HG03045 (cell line): Measurements from ENCODE around the gene GLTPD2.

Experiments
- ATAC-seq: cut with Tn5 transposase; IDR thresholded peaks from one replicate; pipeline ENCODE4 v1.9.1; 2021; ENCODE audit warnings: mild to moderate bottlenecking, moderate library complexity; ENCODE audit not compliant: unreplicated experiment

GLTPD2 gene

DNA sequence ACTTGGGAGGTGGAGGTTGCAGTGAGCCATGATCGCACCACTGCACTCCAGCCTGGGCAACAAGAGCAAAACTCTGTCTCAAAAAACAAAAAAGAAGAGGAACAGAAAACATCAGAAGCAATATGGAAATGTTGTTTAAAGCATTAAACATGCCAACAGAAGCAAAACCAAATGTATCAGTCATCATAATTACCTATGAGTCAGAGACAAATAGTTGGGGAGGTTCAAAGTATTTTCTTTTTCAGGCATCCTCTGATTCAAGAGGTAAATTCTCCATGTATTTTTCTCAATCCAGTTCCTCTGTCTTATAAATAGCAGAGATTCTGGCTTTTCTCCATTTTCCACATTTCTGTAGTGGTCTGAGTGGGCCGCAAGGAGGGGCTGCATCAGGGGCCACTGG, 19.1 kb upstream of the GLTPD2 start:
- no peak for ATAC-seq

DNA sequence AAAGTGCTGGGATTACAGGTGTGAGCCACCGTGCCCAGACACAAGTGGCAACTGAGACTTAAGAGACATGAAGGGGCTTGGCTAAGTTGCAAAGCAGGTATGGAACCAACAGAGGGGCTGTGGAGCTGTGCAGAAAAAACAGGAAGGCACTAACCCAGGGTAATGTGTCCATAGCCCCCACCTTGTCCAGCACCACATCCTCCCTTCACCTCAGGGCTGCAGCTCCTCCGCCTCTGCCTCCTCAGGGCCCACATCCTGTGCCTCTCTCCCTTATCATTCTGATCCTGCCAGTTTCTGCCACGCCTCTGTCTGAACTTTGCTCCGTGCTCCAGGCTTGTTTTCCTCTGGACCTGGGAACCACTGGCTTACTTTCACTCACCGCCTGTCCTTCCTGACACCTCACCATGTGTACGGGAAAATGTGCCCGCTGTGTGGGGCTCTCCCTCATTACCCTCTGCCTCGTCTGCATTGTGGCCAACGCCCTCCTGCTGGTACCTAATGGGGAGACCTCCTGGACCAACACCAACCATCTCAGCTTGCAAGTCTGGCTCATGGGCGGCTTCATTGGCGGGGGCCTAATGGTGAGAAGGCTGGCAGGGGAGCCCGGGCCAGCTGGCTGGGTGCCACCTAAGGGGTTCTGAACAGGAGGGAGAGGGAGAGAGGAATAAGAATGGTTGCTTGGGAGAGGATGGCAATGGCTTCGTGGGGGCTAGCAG, 17.1 kb upstream of the GLTPD2 start, which contains the start of gene TM4SF5:
Gene TM4SF5, plus strand, starts transcription at position 368 of the 716 bp plus-strand sequence. Its CDS starts 37 bp downstream, at position 405.
- ATAC-seq: no peak

DNA sequence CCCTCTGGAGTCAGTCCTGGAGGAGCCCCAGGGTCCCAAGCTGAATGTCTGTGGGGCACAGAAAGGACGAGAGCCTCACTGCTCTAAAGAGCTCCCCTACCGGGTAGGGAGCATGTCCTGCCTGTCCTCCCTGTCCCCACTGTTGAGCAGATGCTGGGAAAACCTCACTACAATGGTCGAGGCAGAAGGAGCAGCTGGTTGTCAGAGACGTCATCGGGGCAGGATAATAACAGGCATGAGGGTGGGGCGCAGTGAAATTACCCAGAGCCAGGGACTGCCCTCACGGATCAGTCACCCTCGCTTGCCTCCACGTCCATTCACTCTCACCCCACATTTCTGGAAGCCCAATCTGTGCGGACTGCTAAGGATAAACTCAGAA, 16.5 kb upstream of the GLTPD2 start:
- ATAC-seq: no peak

DNA sequence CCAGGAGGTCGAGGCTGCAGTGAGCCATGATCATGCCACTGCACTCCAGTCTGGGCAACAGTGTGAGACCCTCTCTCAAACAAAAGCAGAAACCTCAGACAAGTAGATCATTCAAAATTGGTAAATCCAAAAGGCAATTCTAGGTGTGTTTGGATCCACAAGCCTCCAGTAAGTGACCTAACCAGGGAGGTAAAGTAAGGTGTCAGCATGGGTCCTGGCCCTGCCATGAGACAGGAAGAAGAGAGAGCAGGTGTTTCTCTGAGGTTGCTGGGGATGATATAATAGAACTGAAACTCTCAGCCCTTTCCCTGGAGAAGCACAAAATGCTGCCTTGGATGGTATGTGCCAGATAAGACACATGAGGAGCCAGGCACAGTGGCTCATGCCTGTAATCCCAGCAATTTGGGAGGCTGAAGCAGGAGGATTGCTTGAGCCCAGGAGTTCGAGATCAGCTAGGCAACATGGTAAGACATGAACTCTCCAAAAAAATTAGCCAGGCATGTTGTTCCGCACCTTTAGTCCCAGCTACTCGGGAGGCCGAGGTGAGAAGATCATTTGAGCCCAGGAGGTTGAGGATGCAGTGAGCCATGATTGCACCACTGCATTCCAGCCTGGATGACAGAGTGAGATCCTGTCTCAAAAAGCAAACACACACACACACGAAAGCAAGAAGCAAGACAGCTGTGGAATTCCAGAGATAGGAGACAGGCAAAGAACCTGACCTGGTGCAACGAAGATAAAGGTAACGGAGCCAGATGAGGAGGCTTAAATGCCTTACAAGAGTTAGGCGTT, 10.6 kb upstream of the GLTPD2 start:
- no peak for ATAC-seq

DNA sequence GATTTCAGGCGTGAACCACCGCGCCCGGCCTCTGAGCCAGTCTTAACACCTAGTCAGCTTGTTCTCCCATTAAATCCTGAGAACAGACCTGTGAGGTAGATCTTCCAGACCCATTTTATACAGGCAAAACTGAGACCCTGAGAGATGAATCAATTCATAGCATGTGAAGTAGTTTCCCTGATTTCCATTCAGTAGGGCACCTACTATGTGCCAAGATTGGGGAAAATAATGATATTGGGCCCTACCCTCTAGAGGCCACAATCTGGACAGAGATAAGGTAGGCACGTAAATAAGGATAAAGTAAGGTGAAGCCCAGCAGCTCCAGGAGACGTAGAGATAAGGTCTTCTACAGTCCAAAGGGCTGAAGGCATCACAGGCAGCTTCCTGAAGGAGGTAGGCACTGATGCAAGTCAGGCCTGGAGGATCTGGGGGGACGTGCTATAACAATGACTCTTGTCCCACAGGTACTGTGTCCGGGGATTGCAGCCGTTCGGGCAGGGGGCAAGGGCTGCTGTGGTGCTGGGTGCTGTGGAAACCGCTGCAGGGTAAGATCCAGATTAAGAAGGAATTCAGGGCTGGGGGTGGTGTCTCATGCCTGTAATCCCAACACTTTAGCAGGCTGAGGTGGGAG, 8.3 kb upstream of the GLTPD2 start:
- ATAC-seq: no peak

DNA sequence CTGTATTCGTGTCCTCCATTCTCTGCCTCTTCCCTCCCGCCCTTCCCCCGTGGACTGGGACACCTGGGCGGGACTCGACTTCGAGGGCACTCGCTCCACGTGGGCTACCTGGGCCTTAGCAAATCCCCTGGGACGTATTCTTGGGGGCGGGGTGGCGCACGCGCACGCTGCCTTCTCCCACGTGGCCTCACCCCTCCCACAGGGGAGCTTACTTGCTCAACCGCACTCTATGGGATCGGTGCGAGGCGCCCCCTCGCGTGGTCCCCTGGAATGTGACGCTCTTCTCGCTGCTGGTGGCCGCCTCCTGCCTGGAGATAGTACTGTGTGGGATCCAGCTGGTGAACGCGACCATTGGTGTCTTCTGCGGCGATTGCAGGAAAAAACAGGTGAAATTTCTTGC, 6.1 kb upstream of the GLTPD2 start:
- no peak for ATAC-seq

DNA sequence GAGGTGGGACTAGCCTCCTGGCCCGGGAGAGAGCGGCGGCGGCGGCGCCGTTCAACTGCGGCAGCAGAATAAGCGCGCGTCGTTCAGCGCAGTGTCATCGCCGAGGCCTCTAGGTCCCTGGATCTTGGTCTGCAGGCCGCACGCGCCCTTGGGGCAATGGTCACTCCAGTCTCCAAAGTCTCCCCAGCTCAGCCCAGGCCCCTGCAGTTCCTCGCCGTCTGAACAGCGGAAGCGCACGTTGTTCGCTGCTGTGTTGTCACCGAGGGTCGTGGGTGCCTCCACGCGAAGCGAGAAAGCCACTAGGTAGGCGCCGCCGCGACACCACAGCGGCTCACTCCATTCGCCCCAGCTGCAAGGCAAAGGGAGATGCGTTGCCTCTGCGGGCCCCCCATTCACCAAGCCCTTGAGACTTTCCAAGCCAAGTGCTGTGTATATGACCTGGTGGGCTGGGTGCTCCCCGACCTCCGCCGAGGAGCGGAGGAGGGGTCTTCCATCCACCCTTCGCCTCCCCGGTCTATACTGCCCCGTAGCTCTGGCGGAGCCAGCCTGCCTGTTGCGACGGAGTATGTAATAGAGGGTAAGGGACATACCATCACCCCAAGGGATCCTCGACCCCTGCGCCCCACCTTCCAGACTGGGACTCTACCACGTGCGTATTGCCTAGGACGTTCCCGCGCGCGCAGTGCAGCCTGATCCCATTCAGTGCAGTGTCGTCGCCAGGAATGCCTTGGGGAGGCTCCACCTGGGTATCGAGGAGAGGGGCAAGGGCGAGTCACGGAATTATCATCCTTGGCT, 3.3 kb upstream of the GLTPD2 start:
- no peak for ATAC-seq

DNA sequence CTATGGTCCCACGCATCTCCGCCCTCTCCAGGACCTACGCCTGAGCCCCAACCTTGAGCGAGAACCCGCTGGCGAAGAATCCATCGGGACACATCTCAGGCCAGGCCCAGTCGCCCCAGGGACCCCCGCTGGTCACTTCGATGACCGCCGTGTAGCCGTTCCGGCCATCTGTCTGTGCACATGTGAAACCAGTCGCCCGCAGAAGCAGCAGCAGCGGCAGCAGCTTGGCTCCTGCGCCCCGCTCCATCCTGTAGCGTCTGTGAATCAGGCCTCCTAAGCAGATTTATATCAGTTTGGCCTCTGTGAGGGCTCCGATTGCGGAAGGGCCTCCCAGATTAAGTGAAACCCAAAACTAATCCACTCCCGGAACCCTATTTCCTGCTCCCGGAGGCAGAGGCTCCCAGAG, 2.7 kb upstream of the GLTPD2 start, which contains the start of gene VMO1:
Gene VMO1, minus strand, starts transcription at position 259 of the 406 bp plus-strand sequence. Its CDS starts 12 bp downstream, at position 247.
- no peak for ATAC-seq

DNA sequence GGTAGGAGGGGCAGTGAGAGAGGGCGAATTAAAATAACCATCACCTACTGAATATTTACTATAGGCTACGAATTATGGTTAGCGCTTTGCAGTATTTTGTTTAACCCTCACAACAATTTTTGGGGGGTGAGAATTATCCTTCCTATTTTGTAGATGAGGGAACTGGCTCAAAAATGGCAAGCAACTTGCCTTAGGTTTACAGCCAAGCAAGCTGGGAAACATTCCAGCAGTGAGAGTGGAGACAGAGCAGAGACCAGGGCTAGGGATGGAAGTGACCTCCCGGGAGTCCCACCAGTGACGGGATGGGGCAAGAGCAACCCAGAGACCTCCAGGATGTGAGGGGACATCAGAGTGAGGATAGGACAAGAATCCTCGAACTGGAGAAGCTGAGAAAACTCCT, 2.2 kb upstream of the GLTPD2 start:
- no peak for ATAC-seq

DNA sequence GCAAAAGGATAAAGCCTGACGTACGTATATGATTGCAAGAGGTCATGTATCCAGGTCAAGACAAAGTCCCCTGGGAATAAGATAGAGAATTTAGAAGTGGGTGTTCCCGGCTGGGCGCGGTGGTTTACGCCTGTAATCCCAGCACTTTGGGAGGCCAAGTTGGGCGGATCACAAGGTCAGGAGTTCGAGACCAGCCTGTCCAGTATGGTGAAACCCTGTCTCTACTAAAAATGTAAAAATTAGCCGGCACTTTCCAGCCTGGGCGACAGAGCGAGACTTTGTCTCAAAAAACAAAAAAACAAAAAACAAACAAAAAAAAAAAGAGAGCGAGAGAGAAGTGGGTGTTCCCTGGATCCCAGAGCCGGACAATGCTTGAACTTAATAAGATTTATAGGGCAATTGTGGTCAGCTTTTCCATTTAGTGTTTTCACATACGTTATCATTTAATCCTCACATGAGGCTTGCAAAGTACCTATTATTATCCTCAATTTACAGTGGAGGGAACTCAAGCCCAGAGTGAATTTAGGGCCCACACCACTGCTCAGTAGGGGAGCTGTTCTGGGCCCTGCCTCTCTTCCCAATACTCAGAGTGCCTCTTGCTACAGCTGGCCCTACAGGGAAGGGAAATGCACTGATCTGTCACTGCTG, 481 bp upstream of the GLTPD2 start:
- no peak for ATAC-seq

DNA sequence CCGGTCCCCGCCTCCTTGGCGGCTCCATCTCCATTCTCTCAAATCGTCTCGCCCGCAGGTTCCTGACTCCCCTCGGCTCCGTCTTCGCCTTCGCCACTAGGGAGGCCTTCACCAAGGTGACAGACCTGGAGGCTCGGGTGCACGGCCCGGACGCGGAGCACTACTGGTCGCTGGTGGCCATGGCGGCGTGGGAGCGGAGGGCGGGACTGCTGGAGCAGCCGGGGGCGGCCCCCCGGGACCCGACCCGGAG, 862 bp downstream of the GLTPD2 start:
- ATAC-seq: no peak

DNA sequence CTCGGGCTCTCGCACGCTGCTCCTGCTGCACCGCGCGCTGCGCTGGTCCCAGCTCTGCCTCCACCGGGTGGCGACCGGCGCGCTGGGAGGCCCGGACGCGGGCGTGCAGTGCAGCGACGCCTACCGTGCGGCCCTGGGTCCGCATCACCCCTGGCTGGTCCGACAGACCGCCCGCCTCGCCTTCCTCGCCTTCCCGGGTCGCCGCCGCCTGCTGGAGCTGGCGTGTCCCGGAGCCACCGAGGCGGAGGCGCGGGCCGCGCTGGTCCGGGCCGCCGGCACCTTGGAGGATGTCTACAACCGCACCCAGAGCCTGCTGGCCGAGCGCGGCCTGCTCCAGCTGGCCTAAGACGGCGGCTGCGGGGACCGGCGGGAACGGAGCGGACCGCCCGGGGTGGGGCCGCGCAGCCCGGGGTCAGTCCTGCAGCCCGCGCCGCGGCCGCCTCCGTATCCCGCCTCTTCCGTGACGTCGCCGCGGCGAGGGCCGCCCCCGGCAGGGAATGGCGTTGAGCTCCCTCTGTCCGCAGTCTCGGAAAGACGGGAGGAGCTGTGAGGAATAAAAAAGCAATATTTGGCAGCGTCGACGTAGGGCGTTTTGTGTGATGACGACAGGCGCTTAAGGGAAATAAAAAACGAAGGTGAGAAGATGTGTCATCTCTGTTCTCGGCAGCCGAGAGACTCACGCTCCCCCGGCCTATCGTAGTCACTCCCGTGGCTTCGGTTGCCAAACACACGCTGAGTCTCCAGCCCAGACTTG, 1.4 kb downstream of the GLTPD2 start:
- ATAC-seq: peak; percentile 76

DNA sequence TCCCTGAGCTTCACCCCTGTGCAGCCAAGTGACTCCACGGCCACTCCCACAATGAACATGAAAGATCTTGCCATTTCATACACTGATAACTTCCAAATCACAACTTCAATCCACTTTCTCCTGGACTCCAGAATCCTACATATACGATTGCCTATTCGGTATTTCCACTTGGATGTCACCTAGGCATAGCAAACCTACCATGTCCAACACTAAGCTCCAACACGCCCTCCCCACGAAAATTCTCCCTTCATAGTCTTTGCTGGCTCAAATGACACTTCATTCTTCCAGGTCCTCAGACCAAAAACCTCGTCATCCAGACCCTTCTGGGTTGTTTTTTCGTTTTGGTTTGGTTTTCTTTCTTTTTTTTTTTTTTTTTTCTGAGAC, 1.9 kb downstream of the GLTPD2 start:
- no peak for ATAC-seq

DNA sequence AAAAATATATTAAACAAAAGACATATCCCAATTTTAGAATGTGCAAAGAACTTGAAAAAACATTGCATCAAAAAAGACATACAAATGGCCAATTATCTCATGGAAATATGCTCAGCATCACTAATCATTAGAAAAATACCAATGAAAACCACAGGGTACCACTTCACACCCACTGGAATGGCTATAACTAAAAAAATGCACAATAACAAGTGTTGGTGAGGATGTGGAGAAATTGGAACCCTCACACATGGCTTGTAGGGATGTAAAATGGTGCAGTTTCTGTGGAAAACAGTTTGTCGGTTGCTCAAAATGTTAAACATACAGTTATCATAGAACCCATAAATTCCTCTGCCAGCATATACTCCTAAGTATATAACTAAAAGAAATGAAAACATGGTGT, 6.4 kb downstream of the GLTPD2 start:
- ATAC-seq: no peak

DNA sequence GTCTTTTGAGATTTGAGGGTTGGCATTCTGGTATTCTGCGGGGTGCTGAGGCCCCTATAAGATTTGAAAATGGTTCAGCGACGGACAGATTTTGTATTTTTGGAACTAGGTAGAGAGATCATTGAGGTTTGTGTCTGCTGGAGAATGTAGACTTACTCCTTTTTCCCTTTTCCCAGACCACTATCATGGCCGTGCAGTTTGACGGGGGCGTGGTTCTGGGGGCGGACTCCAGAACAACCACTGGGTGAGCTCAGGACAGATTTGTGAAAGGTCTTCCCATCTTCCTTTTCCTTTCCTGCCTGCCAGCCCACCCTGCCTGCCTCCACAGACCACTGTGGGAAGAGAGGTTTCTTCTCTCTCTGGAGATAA, 7.8 kb downstream of the GLTPD2 start:
- no peak for ATAC-seq

DNA sequence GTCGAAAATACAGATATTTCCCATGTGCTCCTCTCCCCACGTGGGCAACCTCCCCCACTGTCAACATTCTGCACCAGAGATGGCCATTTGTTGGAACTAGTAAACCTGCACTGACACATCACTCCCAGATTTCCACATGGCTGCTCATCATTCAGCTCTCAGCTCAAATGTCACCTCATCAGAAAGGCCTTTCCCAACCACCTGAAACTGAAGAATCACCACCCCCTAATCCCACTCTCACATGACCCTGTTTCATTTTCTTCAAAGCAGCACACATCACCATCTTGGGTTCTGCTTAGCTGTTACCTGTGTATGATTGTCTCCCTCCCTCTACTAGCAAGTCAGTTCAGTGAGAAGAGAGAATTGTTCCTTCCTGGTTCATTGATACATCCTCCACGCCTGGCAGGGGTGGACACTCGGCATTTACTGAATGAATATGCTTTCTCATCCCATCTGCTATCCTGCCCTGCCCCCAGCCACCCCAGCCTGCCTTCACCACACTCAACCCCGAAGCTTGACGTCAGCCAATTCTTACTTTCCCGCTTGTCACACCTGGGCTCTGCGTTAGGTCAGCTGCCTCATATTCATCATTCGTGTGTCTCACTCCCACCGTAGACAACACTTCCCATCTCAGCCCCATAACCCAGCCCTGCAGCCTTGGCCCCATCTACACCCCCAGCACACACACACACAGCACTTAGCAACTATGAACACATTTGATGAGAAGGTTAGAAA, 11.9 kb downstream of the GLTPD2 start:
- ATAC-seq: no peak

DNA sequence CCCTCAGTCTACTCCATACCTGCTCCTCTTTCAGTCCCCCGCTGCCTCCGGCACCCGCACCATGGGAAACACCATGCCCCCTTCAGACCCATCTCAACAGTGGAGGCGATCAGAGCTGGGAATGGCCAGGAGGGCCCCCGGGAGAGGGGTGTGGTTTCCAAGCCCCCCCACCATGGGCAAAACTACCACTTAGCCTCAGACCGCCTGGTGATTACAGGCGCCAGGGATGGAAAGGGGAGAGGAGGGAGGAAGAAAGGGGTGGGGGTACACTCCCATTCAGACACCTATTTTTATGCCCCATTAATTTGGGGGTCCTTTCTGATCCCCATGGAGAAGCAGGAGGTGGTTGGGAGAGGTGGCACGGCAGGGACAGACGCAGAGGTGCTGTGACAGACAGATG, 13.5 kb downstream of the GLTPD2 start, which contains the start of gene C17orf114:
Gene C17orf114, minus strand, starts transcription at position 101 of the 400 bp plus-strand sequence.
- ATAC-seq: no peak

DNA sequence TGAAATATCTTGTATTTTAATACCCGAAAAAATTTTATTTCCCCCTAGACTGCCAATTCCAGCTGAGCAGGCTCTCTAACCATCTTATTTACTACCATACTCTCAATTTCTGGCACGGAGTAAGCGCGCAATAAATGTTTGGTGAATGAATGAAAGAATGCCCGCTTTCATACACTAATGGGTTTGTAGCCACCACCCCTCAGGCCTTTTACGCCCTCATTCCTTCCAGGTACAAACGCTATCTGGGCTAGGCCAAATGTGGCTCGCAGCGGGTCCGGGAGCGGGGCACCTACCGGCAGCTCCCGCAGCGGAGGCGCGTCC, 17.7 kb downstream of the GLTPD2 start:
- ATAC-seq: no peak

DNA sequence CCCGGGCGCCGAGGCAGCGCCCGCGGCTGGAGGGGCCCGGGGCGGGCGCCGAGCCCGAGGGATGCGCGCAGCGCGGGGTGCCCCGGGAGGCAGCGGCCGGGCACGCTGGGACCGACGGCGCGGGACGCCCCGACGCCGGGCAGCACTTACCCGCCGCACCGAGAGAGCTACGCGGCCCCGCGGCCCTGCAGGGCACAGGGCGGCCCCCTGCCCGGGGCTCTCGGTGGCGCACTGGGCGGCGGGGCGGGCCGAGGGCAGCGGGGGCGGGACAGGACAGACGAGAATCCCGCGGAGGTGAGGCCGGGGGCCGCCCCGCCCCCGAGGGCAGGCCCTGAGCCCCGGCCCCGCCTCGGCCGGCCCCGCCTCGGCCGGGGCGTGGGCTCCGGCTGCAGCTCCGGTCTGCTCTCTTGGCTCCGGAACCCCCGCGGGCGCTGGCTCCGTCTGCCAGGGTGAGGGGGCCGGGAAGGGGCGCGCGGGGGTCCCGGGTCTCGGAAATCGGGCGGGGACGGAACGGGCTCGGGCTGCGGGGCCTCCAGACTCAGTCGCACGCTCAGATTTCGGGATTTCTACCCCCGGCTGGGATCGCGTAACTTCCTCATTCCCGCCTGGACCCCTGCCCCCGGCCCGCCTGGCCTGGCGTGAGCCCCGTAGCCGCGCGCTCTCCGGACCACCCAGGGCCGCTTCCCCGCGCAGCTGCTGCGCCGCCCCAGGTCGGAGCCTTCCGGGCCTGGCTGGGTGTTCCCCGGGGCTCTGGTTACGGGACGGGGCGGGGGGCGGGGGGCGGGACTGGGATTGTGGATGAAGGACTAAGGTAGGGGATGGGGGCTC, 18.2 kb downstream of the GLTPD2 start, which contains the start of gene PLD2:
Gene PLD2, plus strand, starts transcription at position 376 of the 828 bp plus-strand sequence. CDS start 621 bp downstream, outside the sequence.
- peak; percentile 92 for ATAC-seq
